CD4-positive, alpha-beta T cell treated with Interleukin-2 at 100 ng/mL for 4 hours (primary cell): Measurements from ENCODE around the gene RELN.
"Not testable (repeated sequence)": the region's sequence is repeated elsewhere in the genome, so short reads cannot be mapped to it uniquely, and the experiment has no call there.

Source experiments
- DNase-seq: peaks from one replicate; pipeline ENCODE4 v3.0.0-alpha.2; 2020; ENCODE audit warnings: low spot score

RELN gene

DNA sequence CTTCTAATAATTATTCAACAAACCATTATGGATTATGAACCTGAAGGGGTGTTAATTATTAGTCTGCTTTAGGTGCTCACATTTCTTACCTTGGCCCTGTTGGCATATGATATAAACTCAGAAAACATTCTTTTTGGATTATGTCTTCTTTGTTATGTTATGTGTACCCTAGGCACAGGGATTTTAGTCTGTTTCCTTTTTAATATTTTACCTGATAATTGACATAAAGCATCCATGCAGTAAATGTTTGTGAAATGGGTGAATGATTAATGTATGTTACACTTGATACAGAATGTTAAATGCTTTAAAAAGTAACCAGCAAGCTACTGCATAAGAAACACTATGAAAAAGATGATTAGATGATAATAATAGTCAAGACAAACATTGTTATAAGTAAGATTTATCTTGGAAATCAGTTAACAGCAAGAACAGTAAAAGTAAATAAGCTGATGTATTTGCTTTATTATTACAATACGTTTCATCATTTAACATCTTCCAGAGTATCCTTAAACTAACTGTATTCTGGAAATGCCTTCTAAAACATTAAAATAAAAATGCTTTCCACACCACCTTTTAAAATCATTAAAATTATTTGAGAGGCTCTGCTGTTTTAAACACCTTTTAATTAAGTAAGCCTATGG is 204.7 kb downstream of the RELN start:
- no peak for DNase-seq

- DNase-seq: no peak
Measured at GRCh38 chr7:103781409-103781808, 208.0 kb downstream of the RELN start.

DNA sequence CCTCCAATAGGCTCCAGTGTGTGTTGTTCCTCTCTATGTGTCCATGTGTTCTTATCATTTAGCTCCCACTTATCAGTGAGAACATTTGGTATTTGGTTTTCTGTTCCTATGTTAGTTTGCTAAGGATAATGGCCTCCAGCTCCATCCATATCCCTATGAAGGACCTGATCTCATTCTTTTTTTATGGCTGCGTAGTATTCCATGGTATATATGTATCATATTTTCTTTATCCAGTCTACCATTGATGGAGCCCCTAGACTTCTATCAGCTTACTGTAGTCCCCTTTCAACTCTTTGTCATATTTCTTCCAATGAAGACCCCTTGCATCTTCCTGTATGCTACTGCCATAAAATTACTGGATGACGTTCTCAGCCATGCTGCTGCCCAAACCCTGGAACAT is 208.9 kb downstream of the RELN start:
- DNase-seq: not testable (repeated sequence)

GRCh38 chr7:103777440-103777839 is 212.0 kb downstream of the RELN start:
- DNase-seq: no peak

- no peak for DNase-seq
Measured at GRCh38 chr7:103773726-103774125, 215.7 kb downstream of the RELN start.

DNA sequence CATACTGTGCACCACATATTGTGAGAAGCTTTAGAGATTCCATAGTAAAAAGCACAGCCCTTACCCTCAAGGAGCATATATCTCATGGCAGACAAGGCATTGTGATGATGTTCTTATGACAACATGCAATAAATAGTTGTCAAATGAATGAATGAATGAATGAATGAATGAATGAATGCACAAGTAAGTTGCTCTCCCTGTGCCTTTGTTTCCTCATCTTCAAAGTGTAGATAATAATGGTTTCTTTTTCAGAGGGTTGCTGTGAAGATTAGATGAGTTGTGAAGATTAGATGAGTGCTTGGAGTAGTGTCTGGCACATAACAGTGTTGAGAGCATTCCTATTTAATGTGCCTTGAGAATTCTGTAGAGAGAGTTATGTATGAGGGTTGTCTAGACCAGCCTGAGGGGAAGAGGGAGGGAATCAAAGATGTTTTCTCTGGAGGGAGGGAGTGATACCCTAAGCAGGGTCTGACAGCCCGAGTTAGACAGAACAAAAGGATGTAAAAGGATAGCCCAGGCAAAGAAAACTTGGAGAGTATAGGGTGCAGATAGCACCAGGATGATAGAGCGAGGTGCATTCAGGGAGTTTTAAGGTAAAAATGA is 217.2 kb downstream of the RELN start:
- no peak for DNase-seq

- DNase-seq: no peak
Measured at GRCh38 chr7:103771294-103771693, 218.2 kb downstream of the RELN start.

DNA sequence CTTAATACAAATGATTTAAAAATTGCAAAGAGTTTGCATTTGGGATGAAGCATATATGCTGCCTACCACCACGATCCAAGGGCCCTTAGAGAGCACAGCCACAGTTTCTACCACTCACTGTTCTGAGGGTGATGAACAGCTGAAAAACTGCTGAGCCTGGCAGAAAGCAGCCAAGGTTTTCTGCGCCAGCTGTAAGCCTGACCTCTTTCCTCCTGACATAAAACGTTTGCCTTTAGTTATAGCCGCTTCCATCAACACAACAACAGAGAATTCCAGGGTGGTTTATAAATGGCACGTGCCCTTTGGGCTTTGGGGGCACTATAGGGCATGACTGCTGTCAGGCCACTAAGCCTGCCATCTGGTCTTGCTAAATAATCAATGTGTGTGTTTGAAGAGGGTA is 222.8 kb downstream of the RELN start:
- DNase-seq: no peak

DNA sequence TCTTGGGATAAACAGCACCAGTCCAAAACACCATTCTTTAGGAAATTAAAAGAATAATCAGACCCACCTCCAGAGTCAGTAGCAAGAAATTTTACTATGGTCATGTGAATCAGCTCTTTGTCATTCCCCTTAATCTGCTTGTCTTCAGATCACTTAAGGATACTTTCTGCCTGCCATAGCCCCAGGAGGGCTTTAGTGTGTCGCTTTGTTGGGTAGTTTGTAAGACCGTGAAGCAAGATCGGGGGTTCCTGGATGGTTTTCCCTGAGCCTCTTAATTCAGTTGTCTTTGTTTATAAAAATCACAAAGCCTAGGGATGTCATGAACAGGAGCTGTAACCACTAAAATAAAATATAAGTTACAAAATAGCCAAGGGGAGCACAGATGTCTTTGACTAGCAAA is 223.6 kb downstream of the RELN start:
- no peak for DNase-seq

DNA sequence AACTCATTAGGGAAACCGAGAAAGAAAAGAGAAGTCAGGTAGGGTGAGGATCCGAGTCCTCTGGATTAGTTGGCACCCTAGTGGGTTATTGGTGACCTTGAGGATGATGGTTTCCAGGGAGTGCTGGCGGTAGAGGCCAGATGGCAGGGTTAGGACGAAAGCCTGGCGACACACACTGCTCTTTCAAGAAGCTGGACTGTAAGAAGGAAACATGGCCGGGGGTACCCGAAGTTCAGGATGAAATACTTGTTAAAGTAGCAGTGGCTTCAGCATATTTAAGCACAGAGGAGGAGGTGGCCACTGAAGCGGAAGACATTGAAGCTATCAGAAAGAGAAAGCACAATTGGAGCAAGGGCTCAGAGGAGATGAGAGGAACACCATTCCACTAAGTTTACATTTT is 224.6 kb downstream of the RELN start:
- no peak for DNase-seq

- DNase-seq: no peak
Measured at GRCh38 chr7:103762877-103763276, 226.6 kb downstream of the RELN start.

DNA sequence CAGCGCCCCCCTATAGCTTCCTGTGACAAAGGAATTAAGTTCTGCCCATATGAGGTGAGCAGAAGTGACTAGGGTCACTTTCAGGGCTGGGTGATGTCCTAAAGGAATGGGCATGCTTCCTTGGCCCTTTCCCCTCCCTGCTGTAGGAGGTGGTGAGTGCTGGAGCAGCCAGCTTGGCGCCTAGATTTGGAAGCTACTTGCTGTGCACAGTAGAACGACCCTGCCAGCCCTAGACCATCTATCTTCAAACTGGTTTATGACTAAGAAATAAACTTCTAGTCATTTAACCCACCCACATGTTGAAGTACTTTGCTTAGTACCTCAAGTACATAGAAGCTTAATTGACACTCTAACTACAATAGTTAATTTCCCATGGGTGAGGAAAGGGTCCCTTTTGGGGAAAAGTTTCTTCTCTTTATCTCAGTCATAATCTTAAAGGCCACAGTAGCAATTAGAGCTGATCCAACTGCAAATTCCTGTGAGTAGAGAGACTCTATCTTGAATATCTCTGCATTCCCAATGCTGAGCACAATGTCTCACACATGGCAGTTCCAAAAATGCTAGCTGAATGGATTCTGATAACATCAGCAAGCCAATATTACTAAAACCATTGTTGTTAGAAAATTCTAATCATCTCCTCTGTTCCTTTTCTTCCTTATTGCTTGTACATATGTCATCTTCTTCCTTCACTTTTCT is 227.2 kb downstream of the RELN start:
- no peak for DNase-seq

DNA sequence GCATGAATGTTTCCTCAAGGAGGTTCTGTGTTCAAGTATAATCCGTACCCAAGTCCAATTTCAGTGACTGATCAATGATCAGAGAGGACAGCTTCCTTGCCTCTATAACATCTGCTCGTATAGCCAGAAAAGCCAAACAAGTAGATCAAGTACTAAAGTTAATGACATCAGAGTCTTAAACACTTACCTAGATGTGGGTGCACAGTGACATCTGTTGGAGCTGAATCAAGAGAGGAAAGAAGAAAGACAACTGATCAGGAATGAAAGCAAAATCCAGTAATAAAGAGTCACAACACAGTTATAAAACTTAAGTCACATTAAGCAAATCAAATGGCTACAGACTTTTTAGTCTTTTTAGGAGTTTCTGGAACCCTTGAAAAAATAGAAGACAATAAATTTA is 236.5 kb downstream of the RELN start:
- no peak for DNase-seq

GRCh38 chr7:103751311-103751880 is 238.1 kb downstream of the RELN start:
- no peak for DNase-seq

- no peak for DNase-seq
Measured at GRCh38 chr7:103748680-103749079, 240.8 kb downstream of the RELN start.

- no peak for DNase-seq
Measured at GRCh38 chr7:103735377-103735776, 254.1 kb downstream of the RELN start.

GRCh38 chr7:103731169-103731568 is 258.3 kb downstream of the RELN start:
- no peak for DNase-seq

- no peak for DNase-seq
Measured at GRCh38 chr7:103729026-103729425, 260.4 kb downstream of the RELN start.

DNA sequence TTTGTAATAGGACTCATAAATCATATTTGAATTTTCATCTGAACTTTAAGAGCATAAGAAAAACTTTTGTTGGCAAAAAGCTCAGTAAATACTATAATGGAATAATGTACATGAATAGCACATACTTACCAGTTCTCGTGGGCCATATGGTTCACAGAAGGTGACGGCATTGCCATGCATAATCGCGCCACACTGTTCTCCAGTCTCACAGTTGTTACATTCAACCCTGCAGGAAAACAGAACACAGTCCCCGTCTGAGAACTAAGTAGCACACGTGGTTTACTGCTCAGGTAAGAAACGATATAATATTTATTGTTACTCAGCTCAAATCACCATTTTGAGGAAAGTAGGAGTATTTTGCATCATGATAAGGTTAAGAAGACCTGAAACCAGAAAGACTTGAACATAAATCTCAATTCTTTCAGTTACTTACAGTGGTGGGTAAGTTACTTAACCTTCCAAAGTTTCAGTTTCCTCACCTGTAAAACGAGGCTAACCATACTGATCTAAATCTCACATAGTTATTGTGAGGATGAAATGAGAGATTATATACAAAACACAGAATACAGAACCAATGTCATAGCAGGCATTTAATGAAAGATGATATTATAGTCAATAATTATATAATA is 261.4 kb downstream of the RELN start:
- DNase-seq: no peak

- no peak for DNase-seq
Measured at GRCh38 chr7:103719070-103719469, 270.4 kb downstream of the RELN start.

GRCh38 chr7:103718482-103719061 is 270.9 kb downstream of the RELN start:
- DNase-seq: no peak

GRCh38 chr7:103717574-103717973 is 271.9 kb downstream of the RELN start:
- DNase-seq: no peak
